Stimulated activated CD4-positive, alpha-beta T cell treated with anti-CD3 and anti-CD28 coated beads, Interleukin-15, amount 100 ng/mL, for 1 hour (primary cell): ENCODE data around the gene MPI.
A peak's percentile ranks its signal among the peaks of the same experiment; 100 is the strongest.
"Not testable (repeated sequence)": the region's sequence is repeated elsewhere in the genome, so short reads cannot be mapped to it uniquely, and the experiment has no call there.

Experiments
- DNase-seq, 2 donors: peaks; one replicate each; pipeline ENCODE4 v3.0.0-alpha.2; 2020; ENCODE audit warnings: low read depth in 1 of 2, low spot score in 1 of 2

MPI gene

DNA sequence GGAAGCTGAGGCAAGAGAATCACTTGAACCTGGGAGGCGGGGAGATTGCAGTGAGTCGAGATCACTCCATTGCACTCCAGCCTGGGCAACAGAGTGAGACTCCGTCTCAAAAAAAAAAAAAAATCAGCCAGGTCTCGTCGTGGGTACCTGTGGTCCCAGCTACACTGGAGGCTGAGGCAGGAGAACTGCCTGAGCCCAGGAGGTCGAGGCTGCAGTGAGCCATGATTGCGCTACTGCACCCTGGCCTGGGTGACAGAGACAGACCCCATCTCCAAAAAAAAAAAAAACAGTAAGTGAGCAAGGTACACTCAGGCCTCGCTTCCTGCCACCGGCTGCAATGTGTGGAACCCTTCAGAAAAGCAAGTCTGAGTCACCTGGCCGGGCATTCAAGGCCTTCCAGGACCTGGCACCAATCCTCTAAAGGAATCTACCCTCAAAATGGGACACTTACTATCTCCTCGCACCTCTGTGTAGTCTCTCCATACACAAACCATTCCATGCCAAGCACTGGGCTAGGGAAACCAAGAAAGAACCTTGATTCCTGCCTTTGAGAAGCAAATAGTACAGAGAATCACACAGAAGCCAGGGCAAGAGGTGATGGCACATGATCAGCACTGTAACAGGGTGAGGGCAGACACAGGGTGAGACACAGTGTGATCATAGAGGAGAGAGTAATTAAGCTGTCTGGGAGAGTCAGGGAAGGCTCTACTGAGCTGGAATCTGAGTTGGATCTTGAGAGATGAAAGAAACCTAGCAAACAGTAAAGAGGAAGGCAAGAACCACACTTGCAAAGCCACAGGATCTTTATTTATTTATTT is 26.4 kb upstream of the MPI start:
- DNase-seq: no peak

DNA sequence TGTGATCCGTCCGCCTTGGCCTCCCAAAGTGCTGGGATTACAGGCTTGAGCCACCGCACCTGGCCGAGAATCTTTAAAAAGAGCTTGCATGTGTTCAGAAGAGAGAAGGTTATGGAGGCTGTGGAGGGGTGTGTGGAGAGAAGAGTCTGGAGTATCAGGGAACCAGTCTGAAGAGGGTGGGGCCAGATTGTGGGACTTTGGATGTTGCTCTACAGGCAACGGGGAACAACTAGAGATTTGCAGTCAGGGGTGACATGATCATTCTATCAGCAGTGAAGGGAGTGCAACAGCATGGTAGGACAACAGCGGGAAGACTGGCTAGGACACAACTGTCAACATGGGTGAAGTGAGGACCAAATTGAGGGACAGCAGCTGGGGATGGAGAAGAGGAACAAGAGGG is 25.5 kb upstream of the MPI start:
- no peak for DNase-seq

DNA sequence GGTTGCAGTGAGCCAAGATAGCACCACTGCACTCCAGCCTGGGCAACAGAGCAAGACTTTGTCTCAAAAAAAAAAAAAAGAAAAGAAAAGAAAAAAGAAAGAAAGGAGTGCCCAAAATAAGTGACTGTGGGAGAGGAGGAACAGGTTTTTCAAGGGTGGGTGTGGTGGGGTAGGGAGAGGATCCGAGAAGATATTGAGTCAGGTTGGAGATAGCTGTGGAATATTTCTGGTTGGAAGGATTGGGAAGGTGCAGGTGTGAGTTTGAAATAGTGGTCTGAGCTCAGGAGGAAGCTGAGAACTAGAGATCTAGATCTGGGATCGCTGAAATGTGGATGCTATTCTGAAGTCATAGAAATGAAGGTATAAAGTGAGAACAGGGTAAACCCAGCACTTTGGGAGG is 24.5 kb upstream of the MPI start:
- no peak for DNase-seq

DNA sequence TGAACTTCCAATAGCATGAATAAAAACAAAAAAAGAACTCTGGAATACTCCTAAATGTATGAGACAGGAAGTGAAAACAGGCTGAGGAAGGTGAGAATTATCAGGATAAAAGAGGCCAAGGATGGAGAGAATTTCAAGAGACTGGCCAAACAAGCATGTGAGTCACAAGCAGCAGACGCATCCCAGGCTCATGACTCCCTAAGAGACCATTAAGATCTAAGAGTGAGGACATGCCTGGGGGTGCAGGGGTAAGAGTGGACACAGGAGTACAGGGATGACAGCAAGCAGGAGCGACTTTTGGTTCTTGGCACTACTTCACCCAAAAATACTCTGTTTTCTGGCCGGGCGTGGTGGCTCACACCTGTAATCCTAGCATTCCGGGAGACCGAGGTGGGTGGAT is 23.8 kb upstream of the MPI start:
- no peak for DNase-seq

DNA sequence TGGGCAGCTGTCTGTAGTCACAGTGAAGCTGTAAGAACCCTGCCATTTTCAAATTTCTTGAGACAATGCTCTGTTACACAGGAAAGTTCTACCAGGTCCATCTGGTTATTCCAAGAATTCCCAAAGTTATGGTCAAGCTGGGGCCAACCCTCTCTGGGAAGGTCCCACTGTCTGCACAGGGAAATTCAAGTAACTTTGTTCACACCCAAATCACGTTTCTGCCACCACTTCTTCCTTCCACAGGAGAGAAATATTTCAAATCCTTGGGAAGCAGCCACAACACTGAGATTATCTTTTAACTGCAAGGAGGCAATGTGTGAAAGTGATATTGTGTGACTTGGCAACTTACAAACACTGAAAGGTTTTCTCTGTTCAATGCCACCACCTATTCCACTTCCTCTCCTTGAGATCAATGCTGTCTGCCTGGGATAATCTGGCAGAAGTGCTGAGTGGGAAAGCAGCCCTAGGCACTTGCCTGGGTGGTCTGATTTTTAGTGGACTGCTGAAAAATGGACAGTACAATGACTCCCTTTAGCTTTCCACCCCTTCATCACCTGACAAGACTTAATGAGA is 22.3 kb upstream of the MPI start:
- DNase-seq: no peak

DNA sequence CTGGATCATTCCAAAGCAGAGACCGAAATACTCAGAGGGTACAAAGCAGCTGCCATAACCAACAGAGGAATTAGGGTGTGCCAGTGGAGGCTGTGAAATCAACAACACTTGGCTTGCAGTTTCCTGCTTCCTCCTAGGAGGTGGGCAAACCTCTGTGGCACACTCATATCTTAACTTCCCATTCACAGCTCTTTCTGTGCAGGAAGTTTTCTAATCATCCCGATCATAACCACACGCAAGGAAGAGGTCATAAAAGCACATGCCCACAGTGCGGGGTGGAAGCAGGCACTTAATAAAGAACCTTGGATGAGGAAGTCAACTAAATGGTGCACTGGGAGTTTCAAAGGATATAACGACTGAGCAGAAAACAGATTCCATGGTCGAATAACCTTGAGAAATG is 21.8 kb upstream of the MPI start:
- DNase-seq: no peak

DNA sequence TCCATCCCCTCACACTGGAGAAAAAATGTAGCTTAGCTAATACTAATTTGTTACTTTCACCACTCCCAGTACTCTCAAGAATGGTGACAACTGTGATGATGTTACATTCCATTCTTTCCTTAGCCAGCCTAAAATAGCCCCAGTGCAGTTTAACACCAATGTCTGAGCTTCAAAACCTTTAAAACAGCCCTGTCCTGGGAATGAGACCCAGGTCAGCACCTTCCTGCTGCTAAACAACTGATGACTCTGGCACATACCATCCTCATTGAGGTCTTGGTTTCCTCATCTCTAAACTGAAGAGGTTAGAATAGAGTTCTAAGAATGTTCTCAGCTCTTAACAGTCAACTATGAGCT is 20.5 kb upstream of the MPI start:
- no peak for DNase-seq

DNA sequence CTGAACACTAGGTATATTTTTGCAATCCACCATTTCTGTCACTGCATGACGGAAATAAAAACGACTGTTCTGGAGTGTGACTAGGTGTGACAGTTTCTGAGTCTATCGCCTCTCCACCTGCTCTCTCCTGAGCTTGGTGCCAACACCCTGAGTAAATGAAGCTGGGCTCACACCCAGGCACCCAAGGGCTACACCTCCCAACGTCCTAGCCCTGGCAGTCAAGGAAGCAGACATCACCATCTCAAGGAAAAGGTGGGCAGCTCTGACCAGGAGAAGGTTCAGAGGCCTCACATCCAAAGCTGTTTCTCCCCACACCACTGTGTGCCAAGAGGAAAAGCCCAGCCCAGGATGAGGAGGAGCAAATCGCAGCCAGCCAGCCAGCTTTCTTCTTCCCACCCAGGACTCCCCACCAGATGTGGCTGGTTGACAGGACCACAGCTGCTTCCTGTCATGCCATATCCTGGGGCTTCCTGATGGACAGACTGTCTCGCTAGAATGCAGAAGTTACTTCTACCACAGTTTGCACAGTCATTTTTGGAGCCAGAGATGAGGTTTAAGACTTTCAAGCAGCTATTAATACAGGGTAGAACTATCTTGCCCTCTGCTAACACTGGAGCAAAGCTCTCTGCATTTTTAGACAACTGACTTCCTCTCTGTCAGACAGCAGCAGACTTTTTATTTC is 20.0 kb upstream of the MPI start:
- no peak for DNase-seq

DNA sequence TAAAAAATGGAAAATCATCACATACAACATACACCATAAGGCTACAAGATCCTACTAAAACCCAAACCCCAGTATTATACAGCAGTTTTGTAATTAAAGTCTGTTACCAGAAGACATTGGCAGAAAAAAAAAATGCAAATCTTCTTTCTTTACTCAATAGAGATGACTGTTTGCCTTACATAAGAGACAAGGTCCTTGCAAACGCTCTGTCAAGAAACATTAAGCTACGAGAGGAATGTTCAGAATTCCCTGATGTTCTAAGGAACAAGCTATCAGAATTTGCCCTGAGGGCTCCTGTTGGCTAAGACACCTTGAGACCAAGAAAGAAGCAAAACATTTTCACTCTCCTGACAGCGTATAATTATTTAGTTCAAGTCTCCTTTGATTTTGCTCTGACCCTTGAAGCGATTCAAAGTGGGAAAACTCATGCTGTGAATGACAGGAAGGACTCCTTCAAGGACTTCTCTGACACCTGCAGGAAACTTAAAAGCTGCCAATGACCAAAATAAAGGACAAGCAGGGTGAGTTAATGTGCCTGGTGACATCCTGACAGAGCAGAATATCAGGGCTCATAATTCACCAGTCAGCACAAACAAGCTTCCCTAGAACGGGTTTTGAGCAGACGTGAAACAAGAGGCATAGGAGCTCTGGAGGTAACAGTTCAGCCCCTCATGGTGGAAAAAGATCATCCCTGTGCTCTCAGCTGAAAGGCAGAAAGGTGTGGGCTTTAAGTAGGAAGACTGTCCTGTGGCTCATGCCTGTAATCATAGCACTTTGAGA is 19.2 kb upstream of the MPI start:
- DNase-seq: no peak

DNA sequence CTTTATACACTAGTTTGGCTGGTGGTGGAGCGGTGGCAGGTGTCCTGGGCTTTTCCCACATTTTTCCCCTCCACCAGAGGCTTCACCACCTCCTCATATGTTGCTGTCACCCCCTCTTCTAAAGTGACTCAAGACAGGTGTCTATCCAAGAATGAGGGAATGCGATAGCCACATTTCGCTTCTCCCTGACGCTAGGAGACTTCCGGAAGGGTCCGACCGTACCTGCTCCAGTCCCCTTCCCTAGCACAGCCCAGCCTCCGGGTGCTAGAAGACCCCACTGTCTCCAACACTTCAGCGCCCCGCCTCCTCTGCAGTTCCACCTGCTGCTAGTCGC is 17.2 kb upstream of the MPI start:
- no peak for DNase-seq

DNA sequence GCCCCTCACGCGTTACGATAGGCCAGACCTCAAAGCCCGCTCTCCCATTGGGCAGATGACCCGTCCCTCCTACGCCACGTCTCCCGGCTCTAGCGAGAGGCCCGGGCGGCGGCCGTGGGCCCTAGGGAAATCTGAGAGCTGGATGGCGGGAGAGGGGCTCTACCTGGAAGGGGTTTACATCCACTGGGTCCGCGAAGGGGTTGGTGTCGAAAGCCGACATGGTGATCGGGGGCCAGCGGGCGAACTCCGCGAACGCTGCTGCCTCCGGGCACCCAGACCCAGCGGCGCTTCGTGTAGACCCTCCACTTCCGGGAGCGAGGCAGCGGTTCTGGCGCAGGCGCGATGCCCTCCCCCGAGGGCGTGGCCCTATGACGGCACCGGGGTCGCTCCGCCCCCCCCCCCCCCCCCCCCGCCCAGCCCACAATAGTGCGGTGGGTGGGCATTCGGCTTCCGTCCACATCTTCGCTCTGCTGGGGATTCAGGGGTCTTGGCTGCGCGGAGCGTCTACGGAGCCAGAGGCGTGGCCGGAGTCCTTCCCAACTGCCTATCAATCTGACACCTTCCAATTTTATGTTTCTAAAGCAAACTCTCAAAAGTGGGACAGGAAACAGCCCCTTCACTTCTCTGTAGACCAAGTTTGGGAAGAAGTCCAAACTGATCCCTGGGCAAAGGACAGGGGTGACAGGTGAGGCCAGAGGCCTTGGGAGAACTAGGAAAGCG is 16.6 kb upstream of the MPI start, which contains the start of gene SCAMP2:
Gene SCAMP2, minus strand, starts transcription at position 330 of the 720 bp plus-strand sequence. Its CDS starts 110 bp downstream, at position 220.
- peak; percentile 75 to 83 for DNase-seq

DNA sequence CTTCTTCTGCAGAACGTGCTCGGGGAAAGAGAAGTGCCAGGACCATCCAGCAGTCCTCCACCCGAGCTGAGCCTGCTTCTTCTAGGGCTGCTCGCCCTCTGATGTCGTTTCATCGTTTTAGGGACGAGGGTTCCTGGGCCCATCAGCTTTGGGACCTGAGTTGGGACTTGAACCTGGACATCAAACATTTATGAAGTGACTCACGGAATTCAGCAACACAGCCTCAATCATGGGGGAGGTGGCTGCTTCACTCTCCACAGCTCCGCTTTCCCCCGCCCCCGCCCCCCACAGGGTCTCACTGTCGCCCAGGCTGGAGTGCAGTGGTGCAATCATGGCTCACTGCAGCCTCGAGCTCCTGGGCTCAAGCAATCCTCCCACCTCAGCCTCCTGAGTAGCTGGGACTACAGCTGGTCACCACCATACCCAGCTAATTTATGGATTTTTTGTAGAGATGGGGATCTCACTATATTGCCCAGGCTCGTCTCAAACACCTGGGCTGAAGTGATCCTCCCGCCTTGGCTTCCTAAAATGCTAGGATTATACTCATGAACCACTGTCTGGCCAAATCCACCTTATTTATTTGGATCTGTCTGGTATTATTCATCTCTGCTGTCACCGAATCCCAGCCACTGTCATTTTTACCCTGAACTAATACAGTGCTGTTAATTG is 16.0 kb upstream of the MPI start:
- no peak for DNase-seq

DNA sequence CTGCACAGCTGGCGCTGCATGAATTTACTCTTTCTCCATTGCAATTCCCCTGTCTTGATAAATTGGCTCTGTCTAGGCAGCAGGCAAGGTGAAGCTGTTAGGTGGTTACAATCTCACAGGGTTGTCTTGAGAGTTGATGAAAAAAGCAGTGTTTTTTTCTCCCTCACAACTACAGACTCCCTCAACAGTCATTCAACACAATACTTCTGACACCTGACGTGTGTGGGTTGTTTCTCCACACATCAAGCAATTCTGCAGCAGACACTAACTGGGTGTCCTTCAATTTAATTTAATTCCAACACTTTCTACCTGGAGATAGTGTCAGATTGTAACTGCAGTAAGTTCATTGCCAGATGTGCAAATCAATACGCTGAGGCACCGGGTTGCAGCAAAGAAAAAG is 11.6 kb upstream of the MPI start:
- DNase-seq: no peak

DNA sequence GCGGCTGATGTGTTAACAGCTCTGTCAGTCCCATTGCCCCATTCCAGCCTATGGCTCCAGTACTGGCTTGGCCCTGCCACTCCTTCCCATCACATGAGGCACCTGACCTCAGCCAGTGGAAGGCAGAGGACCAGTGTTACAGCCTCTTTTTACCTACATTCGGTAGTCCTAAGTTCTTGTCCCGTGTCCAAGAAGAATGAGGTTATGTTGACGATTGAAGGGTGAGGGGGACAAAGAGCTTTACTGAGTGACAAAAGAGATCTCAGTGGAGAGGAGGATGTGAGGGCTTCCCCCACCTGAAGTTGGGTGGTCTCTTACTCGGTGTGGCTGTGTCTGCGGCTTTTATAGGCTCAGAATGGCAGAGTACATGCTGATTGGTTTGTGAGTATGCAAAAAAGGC is 7.3 kb upstream of the MPI start:
- DNase-seq: no peak

DNA sequence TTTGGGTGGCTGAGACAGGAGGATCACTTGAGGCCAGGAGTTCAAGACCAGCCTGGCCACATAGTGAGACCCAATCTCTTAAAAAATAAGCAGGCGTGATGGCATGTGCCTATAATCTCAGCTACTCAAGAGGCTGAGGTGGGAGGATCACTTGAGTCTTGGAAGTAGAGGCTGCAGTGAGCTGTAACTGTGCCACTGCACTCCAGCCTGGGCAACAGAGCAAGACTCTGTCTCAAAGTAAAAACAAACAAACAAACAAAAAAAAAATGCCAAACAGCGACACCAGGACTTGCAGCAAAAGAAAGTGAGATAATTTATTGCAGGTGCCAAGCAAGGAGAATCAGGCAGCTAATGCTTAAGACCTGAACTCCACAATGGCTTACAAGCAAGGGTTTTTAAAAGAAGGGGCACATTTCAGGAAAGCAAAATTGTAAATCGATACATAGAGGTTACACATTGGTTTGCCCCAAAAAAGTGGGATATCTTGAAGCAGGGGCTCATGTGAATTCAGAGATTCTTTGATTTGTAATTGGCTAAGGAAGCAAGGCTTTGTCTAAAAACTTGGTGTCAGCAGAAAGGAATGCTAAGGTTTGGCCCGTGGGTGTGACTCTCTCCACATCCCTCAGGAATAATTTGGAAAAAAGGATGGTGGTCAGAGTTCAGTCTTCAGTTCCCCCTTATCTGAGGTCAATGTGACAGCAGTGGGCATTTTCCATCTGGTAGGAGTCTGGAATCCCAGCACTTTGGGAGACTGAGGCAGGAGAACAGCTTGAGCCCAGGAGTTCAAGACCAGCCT is 5.2 kb upstream of the MPI start:
- no peak for DNase-seq

DNA sequence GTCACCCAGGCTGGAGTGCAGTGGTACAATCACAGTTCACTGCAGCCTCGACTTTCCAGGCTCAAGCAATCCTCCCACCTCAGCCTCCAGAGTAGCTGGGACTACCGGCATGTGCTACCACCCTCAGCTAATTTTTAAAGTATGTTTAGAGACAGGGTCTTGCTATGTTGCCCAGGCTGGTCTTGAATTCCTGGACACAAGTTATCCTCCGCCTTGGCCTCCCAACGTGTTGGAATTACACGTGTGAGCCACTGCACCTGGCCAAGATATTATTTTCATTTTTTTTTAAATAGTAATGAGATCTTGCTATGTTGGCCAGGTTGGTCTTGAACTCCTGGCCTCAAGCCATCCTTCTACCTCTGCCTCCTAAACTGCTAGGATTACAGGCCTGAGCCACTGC is 4.4 kb upstream of the MPI start:
- DNase-seq: no peak

DNA sequence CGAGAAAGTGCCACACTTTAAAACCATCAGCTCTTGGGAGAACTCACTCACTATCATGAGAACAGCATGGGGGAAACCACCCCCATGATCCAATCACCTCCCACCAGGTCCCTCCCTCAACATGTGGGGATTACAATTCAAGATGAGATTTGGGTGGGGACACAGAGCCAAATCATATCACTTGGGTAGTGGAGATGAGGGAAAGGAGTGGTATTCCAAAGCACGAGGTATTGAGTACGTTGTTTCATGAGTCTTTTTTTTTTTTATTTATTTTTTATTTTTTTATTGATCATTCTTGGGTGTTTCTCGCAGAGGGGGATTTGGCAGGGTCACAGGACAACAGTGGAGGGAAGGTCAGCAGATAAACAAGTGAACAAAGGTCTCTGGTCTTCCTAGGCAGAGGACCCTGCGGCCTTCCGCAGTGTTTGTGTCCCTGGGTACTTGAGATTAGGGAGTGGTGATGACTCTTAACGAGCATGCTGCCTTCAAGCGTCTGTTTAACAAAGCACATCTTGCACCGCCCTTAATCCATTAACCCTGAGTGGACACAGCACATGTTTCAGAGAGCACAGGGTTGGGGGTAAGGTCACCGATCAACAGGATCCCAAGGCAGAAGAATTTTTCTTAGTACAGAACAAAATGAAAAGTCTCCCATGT is 2.2 kb upstream of the MPI start:
- DNase-seq: not testable (repeated sequence)

DNA sequence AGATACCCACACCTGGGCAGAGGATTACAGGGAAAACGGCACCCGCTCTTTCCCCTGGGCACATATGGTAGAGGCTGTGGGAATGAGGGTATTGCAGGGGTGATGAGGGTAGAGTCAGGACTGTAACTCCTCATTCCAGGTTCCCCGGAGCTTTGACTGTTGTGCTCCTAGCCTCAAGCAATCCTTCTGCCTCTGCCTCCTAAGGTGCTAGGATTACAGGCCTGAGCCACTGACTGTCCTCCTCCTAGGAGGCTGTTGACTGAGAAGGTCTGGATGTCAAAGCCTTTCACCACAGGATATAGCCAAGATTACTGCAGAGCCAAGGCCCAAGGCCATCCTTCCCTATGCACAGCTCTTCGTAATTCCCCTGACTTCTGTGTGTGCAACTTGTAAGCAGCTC is 1.1 kb upstream of the MPI start:
- no peak for DNase-seq

DNA sequence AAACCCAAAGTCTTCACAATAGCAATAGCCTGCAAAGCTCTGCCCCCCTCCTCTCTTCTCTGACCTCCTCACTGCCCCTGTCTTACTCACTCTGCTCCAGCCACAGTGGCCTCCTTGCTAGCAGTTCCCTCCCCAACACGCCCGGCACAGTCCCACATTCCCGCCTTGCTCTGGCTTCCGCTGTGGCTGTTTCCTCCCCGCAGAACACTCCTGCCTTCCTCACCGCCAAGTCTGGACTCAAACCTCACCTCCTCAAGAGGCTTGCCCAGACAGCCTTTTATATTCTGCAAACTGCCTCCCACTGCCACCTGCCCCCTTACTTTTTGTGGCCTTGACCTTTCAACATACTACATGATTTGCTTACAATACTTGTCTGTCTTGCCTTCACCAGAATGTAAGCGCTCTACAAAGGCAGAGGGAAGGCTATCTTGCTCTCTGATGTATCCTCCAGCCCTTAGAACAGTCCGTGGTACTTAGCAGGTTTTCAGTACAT is 406 bp upstream of the MPI start:
- DNase-seq: no peak
